ENCODE measurements around the gene RPA1. TPM values are rescaled to one million over a fixed set of nuclear protein-coding genes. Genes with fewer than 3 reads are reported as not detected.

Gene RPA1
- total RNA-seq, 1 donor from 2014 or later: 72.0 TPM

GRCh38 chr17:1912146-1912545 is 82.3 kb downstream of the RPA1 start:
- Histone ChIP-seq H3K27ac (replicated peaks) (no peak overlapping the region), H3K36me3 (no peaks in the 10 kb centered on the region), H3K27me3 (ENCODE audit: low read depth) (peaks cover 84% of the 10 kb centered on the region), H3K4me3 (no peak overlapping the region), H3K4me1 (peaks cover 14% of the 10 kb centered on the region), H3K9me3 (replicated peaks) (no peaks in the 10 kb centered on the region)
- intact Hi-C loops (cut with micrococcal nuclease): loop anchor here (10.0 kb wide), 1 partner anchor 113 kb away; the partner anchor contains the start of gene RTN4RL1
- no peak for DNase-seq
- TF ChIP-seq CTCF (IDR thresholded peaks at IDR 0.05; ENCODE audit: borderline replicate concordance): no peak

- H3K4me3 ChIP-seq: no peak overlapping the region
- H3K27me3 ChIP-seq (ENCODE audit: low read depth): peaks cover 68% of the 10 kb centered on the region
- H3K27ac ChIP-seq (replicated peaks): no peak overlapping the region
- no peaks in the 10 kb centered on the region for H3K9me3 ChIP-seq (replicated peaks)
- DNase-seq: no peak
- TF ChIP-seq CTCF (IDR thresholded peaks at IDR 0.05; ENCODE audit: borderline replicate concordance): no peak
- intact Hi-C loops (cut with micrococcal nuclease): loop anchor here (10.0 kb wide), 1 partner anchor 111 kb away; the partner anchor contains the start of gene RTN4RL1
- H3K36me3 ChIP-seq: no peaks in the 10 kb centered on the region
- H3K4me1 ChIP-seq: peaks cover 4% of the 10 kb centered on the region
These were observed 83.9 kb downstream of the RPA1 start for GRCh38 chr17:1913702-1914101.

- Histone ChIP-seq H3K36me3 (no peaks in the 10 kb centered on the region), H3K27me3 (ENCODE audit: low read depth) (peaks cover 63% of the 10 kb centered on the region), H3K4me3 (no peak overlapping the region), H3K4me1 (no peaks in the 10 kb centered on the region), H3K9me3 (replicated peaks) (no peaks in the 10 kb centered on the region), H3K27ac (replicated peaks) (no peak overlapping the region)
- DNase-seq: no peak
- no peak for TF ChIP-seq CTCF (IDR thresholded peaks at IDR 0.05; ENCODE audit: borderline replicate concordance)
- intact Hi-C loops (cut with micrococcal nuclease): loop anchor here (10.0 kb wide), 1 partner anchor 110 kb away; the partner anchor contains the start of gene RTN4RL1
These were observed 84.9 kb downstream of the RPA1 start for GRCh38 chr17:1914661-1915083.

- H3K4me1 ChIP-seq: no peaks in the 10 kb centered on the region
- no peak for TF ChIP-seq CTCF (IDR thresholded peaks at IDR 0.05; ENCODE audit: borderline replicate concordance)
- H3K4me3 ChIP-seq: no peak overlapping the region
- H3K36me3 ChIP-seq: no peaks in the 10 kb centered on the region
- no peak overlapping the region for H3K27ac ChIP-seq (replicated peaks)
- peaks cover 52% of the 10 kb centered on the region for H3K27me3 ChIP-seq (ENCODE audit: low read depth)
- DNase-seq: no peak
- intact Hi-C loops (cut with micrococcal nuclease): loop anchor here (10.0 kb wide), 1 partner anchor 109 kb away; the partner anchor contains the start of gene RTN4RL1
- H3K9me3 ChIP-seq (replicated peaks): no peaks in the 10 kb centered on the region
These were observed 86.1 kb downstream of the RPA1 start for GRCh38 chr17:1915889-1916288.

- intact Hi-C loops (cut with micrococcal nuclease): loop anchor here (10.0 kb wide), 1 partner anchor 108 kb away; the partner anchor contains the start of gene RTN4RL1
- H3K4me1 ChIP-seq: no peaks in the 10 kb centered on the region
- H3K27me3 ChIP-seq (ENCODE audit: low read depth): peaks cover 50% of the 10 kb centered on the region
- TF ChIP-seq CTCF (IDR thresholded peaks at IDR 0.05; ENCODE audit: borderline replicate concordance): no peak
- no peak overlapping the region for H3K27ac ChIP-seq (replicated peaks)
- no peak for DNase-seq
- H3K4me3 ChIP-seq: no peak overlapping the region
- H3K36me3 ChIP-seq: no peaks in the 10 kb centered on the region
- H3K9me3 ChIP-seq (replicated peaks): no peaks in the 10 kb centered on the region
These were observed 86.5 kb downstream of the RPA1 start for GRCh38 chr17:1916316-1916715.

All from left ventricle myocardium inferior (tissue), 1 donor.